HG03521 (cell line): ENCODE results near the gene PRKCD.
A peak's percentile ranks its signal among the peaks of the same experiment; 100 is the strongest.

Source experiments
- ATAC-seq: cut with Tn5 transposase; IDR thresholded peaks from one replicate; pipeline ENCODE4 v1.9.1; 2021; ENCODE audit warnings: mild to moderate bottlenecking, moderate library complexity; ENCODE audit not compliant: unreplicated experiment

PRKCD gene

GRCh38 chr3:53169832-53170324, 8.9 kb downstream of the PRKCD start:
- ATAC-seq = no peak

DNA sequence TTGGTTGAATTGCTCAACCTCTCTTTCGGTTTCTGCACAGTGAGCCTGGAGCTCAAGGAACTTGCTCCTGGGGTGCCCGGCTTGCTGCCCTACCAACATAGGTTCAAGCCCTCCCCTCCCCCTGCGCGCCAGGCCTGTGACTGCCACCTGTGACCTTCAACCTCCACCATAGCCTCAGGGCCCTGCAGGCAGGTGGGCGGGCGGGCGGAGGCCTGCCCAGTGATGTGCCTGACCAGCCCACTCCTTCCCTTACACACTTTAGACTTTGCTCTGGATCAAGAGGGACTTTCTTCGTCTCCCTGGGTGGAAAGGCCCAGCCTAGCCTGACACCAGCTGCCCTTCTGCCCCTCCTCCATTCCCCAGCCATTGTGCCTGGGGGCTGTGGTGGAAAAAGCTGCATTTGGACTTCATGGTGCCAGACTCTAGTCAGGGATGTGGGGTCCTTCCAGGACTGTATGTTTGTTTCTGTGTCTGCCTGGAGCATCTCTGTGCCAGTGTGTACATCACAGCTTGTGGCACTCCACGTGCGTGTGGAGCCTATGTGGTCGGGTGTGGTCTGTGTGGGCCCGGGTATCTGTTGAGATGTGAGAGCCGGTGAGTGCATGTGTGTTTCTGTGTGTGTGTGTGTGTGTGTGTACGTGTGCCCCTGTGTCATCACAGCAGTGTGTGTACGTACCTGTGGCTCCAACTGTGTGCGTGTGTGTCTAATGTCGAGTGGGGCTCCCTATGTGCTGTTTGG, 9.5 kb downstream of the PRKCD start:
- ATAC-seq = no peak

GRCh38 chr3:53171064-53171418, 10.0 kb downstream of the PRKCD start:
- no peak for ATAC-seq

DNA sequence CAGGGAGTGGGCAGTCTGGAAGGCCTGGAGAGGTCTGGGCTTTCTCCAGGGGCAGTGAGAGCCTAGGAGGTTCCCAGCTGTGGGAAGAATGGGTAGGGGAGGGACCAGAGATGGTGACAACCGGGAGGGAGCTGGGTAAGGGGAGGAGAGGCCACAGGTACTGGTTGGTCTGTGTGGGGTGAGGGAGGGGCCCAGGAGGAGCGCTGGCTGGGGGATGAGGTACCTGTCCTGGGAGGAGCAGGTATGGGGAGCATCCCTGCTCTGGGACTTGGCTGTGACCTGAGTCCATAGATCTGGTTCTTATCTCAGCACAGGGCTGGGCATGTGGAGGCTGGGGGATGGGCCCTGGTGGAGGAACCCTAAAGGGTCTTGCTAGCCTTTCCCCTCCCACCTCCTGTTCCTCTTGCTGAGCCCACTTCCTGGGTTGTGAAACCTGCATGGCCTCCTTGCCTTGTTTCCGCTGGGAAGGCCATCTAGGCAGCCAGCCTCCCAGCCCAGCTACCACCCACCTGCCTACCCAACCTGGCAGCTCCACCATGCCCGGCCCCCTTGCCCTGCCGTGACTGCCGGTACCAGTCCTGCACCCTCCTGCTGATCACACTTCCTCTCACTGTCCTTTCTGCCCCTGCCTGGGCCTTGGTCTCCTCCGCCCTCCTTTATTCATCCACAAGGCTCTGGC, 11.0 kb downstream of the PRKCD start:
- ATAC-seq = no peak

DNA sequence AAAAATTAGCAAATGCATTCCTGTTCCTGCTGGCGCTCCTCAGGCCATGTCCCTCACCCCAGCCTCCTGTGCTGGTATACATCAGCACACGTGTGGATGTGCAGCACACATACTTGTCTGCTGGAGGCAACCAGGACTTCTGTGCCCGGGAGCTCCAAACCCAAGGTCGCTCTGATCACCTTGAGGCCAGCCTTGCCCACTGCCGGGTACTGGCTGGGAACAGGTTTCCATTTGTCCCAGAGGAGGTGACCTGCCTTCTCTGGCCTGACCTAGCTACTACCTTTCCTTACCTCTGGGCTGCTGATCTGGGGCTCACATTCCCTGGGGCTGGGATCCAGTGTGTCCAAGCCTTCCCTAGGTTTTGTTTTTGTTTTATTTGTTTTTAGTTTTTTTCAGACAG, 12.1 kb downstream of the PRKCD start:
- ATAC-seq = no peak

- ATAC-seq = no peak
Observed at GRCh38 chr3:53174346-53175250, 13.6 kb downstream of the PRKCD start.

GRCh38 chr3:53175613-53176540, 14.9 kb downstream of the PRKCD start:
- ATAC-seq = no peak

DNA sequence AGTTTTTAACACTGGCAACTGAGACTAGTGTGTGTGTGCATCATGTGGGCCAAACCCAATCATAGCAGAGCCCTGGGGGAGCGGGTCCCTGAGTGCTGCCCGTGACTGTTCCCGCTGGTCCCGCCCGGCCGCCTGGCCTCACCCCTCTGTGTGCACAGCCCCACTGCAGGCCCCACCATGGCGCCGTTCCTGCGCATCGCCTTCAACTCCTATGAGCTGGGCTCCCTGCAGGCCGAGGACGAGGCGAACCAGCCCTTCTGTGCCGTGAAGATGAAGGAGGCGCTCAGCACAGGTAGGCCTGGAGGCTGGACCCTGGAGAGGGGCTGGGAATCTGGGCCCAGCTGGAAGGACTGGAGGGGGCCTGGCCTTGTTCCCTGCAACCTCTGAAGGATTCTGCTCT, 17.2 kb downstream of the PRKCD start:
- no peak for ATAC-seq

GRCh38 chr3:53179580-53179979, 18.6 kb downstream of the PRKCD start:
- ATAC-seq = no peak

DNA sequence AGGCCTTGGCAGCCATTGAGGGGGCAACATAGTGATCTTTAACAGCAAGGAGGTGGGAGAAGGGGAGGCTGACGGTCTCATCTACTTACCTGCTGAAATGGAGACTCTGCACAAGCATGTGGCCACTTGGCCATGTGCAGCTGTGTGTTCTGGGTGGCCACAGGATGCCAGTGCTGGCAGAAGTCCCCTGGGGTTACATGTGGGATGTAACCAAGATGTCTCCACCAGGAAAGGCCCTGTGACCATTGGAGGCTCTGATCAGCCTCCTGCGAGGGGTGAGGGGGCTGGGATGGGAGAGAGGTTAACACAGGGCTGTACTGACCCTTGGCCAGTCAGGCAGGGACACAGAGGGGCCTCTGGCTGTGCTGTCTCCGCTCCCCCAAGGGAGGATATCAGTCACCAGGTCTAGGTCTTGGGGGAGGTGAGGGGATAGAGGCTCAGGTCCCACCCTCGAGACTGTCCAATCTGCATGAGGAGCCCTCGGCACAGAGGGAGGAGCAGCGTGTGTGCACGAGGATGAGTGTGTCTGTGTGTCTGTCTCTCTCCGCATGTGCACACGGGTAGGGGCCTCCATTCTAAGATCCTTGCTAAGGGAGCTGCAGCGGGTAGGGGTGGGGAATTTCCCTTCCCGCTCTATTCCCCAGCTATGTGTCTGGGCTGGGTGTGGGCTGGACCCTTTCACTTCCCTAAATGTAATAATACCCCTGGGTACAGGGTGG, 19.5 kb downstream of the PRKCD start:
- ATAC-seq = peak; percentile 91

DNA sequence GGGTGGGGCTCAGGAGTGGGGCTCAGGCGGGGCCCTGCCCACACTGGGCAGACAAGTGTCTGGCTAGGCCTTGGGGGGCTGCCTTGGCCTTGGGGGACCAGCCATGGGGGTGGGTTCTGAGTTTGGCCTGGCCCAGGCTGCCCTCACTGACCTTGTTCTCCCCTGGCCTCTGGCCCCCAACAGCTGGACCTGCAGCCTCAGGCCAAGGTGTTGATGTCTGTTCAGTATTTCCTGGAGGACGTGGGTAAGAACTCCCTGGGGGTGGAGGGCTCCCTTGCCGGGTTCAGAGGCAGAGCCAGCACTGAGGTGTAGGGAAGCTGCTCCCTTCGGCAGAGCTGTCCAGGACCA, 20.0 kb downstream of the PRKCD start:
- ATAC-seq = peak; percentile 9

GRCh38 chr3:53181528-53181927, 20.5 kb downstream of the PRKCD start:
- no peak for ATAC-seq

- ATAC-seq = no peak
Observed at GRCh38 chr3:53182764-53183355, 21.9 kb downstream of the PRKCD start.

- ATAC-seq = no peak
Observed at GRCh38 chr3:53183514-53183913, 22.5 kb downstream of the PRKCD start.

DNA sequence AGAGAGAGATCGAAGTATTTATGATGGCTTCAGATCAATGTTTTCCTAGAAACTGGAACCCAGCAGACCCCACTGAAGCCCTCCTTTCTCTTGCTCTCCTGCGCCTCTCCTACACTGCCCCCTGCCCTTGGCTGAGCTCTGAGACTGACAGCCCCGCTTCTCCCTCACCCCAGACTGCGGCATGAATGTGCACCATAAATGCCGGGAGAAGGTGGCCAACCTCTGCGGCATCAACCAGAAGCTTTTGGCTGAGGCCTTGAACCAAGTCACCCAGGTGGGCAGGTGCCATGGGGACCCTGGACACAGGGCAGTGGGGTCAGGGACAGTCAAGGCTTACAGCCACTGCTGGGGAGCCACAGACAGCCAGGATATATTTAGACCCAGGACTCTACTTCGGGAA, 23.7 kb downstream of the PRKCD start:
- no peak for ATAC-seq

DNA sequence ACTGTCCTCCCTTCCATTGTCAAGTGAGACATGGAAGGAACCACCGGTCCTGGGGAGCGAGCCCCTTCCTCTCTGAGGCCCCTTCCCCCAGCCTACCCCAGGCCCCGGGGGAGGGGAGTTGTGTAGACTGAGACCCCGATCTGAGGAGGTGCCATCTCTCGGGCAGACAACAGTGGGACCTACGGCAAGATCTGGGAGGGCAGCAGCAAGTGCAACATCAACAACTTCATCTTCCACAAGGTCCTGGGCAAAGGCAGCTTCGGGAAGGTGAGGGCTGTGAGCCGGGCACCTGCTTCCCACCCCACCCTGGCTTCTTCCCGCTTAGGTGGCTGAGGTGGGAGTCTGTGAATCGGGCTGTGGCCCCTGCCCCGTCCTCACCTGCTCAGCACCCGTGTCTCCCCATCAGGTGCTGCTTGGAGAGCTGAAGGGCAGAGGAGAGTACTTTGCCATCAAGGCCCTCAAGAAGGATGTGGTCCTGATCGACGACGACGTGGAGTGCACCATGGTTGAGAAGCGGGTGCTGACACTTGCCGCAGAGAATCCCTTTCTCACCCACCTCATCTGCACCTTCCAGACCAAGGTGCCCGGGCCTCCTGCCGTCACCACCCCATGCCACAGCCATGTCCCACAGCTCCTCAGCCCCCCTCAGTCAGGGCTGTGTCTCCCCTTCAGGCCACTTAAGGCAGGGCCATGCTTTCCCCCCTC, 24.9 kb downstream of the PRKCD start:
- no peak for ATAC-seq

DNA sequence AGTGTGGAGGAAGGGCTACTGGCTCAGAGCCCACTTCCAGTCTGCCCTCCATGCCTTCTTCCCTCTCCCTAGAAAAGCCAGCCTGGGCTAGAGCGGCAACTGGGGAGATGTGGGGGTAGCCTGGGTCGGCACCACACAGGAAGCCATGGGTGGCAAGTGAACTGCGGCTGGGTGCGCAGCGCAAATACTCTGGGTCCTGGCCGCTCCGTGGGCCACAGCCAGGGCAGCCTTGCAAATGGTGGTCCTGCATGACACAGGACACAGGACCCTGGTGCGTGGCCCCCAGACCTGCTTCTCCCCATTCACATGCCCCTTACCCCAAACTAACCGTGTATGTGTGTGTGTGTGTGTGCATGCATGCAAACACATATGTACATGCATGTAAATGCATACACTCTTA, 25.7 kb downstream of the PRKCD start:
- ATAC-seq = no peak

DNA sequence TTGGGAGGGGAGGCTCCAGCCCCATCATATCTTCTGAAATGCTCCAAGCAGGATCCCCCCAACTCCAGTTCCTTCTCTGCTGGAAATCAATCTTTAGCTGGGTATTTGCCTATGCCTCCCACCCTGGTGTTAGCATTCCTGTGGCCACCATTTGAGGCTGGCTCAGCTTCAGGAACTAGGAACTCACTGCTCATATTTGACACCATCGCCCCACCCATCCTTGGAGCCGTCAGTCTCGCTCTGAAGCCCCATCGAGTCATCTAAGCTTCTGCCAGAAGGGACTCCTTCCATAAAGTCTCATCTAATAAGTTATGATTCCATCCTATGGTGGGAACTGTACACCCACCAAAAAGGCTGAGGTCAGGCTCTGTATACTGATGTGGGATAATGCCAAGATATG, 26.4 kb downstream of the PRKCD start:
- ATAC-seq = no peak

DNA sequence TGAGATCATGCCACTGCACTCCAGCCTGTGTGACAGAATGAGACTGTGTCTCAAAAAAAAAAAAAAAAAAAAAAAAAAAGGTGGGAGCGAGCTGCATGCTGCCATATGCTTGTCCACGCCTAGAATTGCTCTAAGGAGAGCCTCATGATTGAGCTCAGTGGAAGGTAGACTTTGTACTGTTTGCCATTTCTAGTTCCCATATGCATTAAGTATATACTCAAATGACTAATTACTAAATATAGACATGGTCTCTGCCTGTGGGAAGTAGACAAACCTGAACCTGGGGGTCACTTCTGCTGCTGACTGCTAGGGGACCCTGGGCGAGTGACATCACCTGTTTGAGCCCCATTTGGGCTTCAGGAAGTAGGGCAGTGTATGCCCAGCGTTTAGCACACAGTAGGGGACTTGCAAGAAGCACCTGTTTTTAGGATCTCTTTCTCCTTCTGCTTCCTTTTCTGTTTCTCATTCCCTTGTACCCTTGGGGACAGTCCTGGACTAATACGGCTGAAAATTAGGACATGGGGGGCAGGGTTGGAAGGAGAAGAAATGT, 27.2 kb downstream of the PRKCD start:
- no peak for ATAC-seq
